GM19025 (cell line): Measurements from ENCODE around the gene CLEC5A.
"Not testable (repeated sequence)": the region's sequence is repeated elsewhere in the genome, so short reads cannot be mapped to it uniquely, and the experiment has no call there.

ENCODE experiments used
- ATAC-seq: cut with Tn5 transposase; IDR thresholded peaks from one replicate; pipeline ENCODE4 v1.9.1; 2021; ENCODE audit warnings: mild to moderate bottlenecking, low read depth, moderate library complexity; ENCODE audit not compliant: unreplicated experiment

The CLEC5A gene

GRCh38 chr7:141949911-141950310 lies 3.1 kb upstream of the CLEC5A start:
- ATAC-seq: no peak

GRCh38 chr7:141949451-141949850 lies 2.7 kb upstream of the CLEC5A start:
- no peak for ATAC-seq

DNA sequence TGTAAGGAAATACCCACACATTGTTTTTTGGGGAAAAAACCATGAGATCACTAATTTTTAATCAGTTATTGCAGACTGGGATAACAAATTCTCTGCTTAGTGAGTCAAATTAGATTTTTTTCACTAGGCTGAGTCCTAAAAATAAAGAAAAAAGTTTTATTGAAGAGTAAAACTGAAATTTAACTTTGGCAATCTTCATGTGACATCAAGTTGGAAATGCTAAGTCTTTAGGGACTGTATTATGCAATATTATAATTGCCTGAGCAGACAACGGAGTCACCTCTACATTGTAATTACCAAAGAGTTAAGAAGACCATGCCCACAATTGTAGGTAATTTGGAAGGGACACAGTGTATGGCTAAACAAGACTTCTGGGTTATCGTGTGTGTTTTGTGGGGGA lies 2.2 kb upstream of the CLEC5A start:
- ATAC-seq: no peak

GRCh38 chr7:141945356-141945755 lies 1.4 kb downstream of the CLEC5A start:
- no peak for ATAC-seq

DNA sequence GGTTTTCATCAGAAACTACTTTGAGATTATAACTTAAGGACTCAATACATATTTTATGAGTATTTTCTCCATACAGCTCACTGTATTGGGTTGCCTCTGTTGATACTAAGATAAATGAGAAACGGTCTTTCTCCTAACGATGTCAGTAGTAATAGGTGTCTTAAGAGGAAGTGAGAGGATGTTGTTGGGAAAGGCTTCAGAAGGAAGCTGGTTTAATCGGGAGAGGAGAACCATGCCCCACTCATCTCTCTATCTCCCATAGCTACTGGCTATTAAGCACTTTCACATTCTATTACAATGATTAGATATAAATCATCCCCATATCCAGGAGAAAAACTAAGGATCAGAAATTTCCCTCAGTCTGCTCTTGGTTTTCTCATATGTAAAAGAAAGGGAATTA lies 2.0 kb downstream of the CLEC5A start:
- no peak for ATAC-seq

- no peak for ATAC-seq
Observed at GRCh38 chr7:141943846-141944245, 2.9 kb downstream of the CLEC5A start.

- ATAC-seq: no peak
Observed at GRCh38 chr7:141941075-141941474, 5.7 kb downstream of the CLEC5A start.

- no peak for ATAC-seq
Observed at GRCh38 chr7:141930211-141930610, 16.6 kb downstream of the CLEC5A start.

DNA sequence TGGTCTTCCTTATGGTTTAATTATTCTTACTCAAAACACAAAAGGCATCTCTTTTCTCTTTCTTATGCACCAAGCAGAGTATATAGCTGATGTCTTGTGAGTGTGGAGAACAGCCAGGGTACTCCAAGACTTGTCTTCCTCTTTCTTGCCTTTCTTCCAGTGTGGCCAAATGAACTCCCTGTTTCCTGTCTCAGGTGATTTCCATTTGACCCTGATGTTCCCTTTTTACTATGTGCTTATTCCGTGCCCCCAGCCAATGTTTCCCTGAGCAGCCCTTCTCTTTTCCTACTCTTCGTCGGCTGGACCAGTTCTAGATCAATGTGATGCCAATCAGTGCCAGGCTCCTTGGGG lies 18.0 kb downstream of the CLEC5A start:
- no peak for ATAC-seq

- ATAC-seq: no peak
Observed at GRCh38 chr7:141928146-141928844, 18.5 kb downstream of the CLEC5A start.

GRCh38 chr7:141920281-141920680 lies 26.5 kb downstream of the CLEC5A start:
- ATAC-seq: no peak

GRCh38 chr7:141916099-141916498 lies 30.7 kb downstream of the CLEC5A start, which contains the start of gene OR9A4:
Gene OR9A4, plus strand, starts transcription at chr7:141916399. Its CDS starts 2,477 bp downstream, at chr7:141918876.
- no peak for ATAC-seq

- no peak for ATAC-seq
Observed at GRCh38 chr7:141915565-141915964, 31.2 kb downstream of the CLEC5A start.

- no peak for ATAC-seq
Observed at GRCh38 chr7:141911391-141911790, 35.4 kb downstream of the CLEC5A start.

DNA sequence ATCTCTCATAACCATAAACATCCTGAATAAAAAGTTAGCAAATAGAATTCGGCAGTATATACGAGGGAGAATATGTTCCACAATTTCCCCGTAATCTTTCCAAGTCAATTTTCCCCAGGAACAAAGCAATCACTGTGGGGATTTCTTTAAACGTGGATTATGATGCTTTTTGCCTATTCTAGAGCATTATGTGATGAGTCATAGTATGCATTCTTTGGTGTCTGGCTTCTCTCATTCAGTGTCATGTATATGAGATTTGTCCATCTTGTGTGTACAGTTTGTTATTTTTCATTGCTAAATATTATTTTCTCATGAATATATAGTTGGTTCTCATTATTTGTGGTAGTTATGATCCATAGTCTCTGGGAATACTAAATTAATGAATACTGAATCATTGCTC lies 40.5 kb downstream of the CLEC5A start:
- no peak for ATAC-seq

GRCh38 chr7:141899366-141899765 lies 47.4 kb downstream of the CLEC5A start:
- ATAC-seq: not testable (repeated sequence)

GRCh38 chr7:141891336-141891735 lies 55.4 kb downstream of the CLEC5A start:
- no peak for ATAC-seq

DNA sequence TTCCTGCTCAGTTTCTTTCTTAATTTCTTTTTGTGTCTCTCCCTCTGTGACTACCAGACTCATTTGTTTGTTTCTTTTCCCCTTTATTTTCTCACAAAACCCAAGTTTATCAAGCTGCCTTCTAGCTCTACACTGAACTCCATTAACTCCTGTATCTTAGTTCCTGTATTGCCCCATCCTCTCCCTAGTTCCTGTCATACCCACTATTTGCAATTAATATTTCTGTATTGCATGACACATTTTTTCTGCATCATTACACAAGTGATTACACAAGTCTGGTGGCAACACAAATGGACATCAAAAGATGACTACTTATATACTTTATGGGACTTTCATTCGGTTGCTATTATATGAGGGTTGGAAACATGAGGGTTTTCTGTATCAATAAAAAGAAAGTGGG lies 57.5 kb downstream of the CLEC5A start:
- no peak for ATAC-seq

GRCh38 chr7:141884539-141885225 lies 62.1 kb downstream of the CLEC5A start:
- ATAC-seq: no peak

DNA sequence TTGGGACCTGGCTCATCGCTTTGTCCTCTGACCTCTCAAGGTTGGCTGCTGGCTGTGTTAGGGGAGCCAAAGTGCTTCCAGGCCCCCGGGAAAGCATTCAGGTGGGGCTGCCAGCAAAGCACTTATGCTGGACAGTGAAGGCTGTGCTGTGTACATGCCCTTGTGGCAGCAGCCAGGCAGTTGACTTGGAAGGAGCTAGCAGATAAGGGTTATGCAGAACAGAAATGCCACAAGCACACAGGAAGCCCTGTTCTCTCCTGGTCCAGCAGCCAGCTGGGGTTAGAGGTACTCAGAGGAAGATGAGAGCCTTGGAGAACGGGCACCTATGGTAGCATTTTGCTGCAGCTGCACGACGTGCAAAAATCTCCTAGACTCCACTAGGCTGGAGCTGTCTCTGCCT lies 65.8 kb downstream of the CLEC5A start:
- ATAC-seq: no peak

GRCh38 chr7:141877365-141877764 lies 69.4 kb downstream of the CLEC5A start:
- ATAC-seq: no peak
